GM23338 (cell line): ENCODE results near the gene TMEM179B.
"Not testable (repeated sequence)": the region's sequence is repeated elsewhere in the genome, so short reads cannot be mapped to it uniquely, and the experiment has no call there.

ENCODE experiments used
- EZH2 ChIP-seq: fragments of 200-600 bp; sonication (generic); IDR thresholded peaks from one replicate; pipeline ENCODE4 v1.8.0; 2017; ENCODE audit warnings: antibody characterized with exemption, mild to moderate bottlenecking, low read depth; ENCODE audit not compliant: unreplicated experiment
- EZH2phosphoT487 ChIP-seq: fragments of 200-600 bp; sonication (generic); IDR thresholded peaks from one replicate; pipeline ENCODE4 v1.8.1; 2018; ENCODE audit warnings: antibody characterized with exemption; ENCODE audit not compliant: unreplicated experiment
- JUNB ChIP-seq: IDR thresholded peaks from one replicate; pipeline ENCODE4 v1.6.1; 2016; ENCODE audit warnings: antibody characterized with exemption; ENCODE audit not compliant: unreplicated experiment
- NANOG ChIP-seq: IDR thresholded peaks from 2 replicates; pipeline ENCODE4 v1.6.1; 2016; ENCODE audit warnings: antibody characterized with exemption, borderline replicate concordance
- POLR2AphosphoS5 ChIP-seq: IDR thresholded peaks from 2 replicates; pipeline ENCODE4 v1.6.1; 2016; ENCODE audit warnings: antibody characterized with exemption, low read depth
- ZNF462 ChIP-seq: fragments of 250-450 bp; sonication (Bioruptor Pico); IDR thresholded peaks from 2 replicates; pipeline ENCODE4 v1.5.0; 2020; ENCODE audit warnings: mild to moderate bottlenecking, moderate library complexity
- TF ChIP-seq, protein P1 (sequence below), 2 experiments: fragments of 200-600 bp in 1 of 2; sonication (generic) in 1 of 2; conservative IDR thresholded peaks; 2 replicates each; pipeline versions ENCODE4 v1.5.1 to v1.6.1; 2016 to 2017; ENCODE audit warnings: antibody characterized with exemption in 2 of 2, low read depth in 2 of 2, mild to moderate bottlenecking in 2 of 2, moderate library complexity in 1 of 2
- TF ChIP-seq, protein P2 (sequence below): IDR thresholded peaks from one replicate; pipeline ENCODE4 v1.6.1; 2018; ENCODE audit warnings: antibody characterized with exemption; ENCODE audit not compliant: unreplicated experiment

DNA sequence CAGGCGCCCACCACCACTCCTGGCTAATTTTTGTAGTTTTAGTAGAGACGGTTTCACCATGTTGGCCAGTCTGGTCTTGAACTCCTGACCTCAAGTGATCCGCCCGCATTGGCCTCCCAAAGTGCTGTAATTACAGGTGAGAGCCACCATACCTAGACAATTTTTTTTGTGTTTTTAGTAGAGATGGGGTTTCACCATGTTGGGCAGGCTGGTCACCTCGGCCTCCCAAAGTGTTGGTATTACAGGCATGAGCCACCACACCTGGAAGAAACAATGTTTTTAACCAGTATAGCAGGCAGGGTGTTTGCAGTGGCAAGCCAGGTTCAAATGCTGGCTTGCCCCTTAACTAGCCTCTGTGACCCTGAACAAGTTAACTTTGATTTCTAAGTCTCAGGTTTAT lies 37.3 kb upstream of the TMEM179B start:
- TF ChIP-seq NANOG; POLR2AphosphoS5; EZH2; EZH2phosphoT487; JUNB; ZNF462 (CRISPR knock-in tag): not testable (repeated sequence)
- TF ChIP-seq, protein P1, sequence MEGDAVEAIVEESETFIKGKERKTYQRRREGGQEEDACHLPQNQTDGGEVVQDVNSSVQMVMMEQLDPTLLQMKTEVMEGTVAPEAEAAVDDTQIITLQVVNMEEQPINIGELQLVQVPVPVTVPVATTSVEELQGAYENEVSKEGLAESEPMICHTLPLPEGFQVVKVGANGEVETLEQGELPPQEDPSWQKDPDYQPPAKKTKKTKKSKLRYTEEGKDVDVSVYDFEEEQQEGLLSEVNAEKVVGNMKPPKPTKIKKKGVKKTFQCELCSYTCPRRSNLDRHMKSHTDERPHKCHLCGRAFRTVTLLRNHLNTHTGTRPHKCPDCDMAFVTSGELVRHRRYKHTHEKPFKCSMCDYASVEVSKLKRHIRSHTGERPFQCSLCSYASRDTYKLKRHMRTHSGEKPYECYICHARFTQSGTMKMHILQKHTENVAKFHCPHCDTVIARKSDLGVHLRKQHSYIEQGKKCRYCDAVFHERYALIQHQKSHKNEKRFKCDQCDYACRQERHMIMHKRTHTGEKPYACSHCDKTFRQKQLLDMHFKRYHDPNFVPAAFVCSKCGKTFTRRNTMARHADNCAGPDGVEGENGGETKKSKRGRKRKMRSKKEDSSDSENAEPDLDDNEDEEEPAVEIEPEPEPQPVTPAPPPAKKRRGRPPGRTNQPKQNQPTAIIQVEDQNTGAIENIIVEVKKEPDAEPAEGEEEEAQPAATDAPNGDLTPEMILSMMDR (conservative IDR thresholded peaks at IDR 0.05; ENCODE audit: low read depth in 2 of 2), result not testable (repeated sequence)
- TF ChIP-seq, protein P2, sequence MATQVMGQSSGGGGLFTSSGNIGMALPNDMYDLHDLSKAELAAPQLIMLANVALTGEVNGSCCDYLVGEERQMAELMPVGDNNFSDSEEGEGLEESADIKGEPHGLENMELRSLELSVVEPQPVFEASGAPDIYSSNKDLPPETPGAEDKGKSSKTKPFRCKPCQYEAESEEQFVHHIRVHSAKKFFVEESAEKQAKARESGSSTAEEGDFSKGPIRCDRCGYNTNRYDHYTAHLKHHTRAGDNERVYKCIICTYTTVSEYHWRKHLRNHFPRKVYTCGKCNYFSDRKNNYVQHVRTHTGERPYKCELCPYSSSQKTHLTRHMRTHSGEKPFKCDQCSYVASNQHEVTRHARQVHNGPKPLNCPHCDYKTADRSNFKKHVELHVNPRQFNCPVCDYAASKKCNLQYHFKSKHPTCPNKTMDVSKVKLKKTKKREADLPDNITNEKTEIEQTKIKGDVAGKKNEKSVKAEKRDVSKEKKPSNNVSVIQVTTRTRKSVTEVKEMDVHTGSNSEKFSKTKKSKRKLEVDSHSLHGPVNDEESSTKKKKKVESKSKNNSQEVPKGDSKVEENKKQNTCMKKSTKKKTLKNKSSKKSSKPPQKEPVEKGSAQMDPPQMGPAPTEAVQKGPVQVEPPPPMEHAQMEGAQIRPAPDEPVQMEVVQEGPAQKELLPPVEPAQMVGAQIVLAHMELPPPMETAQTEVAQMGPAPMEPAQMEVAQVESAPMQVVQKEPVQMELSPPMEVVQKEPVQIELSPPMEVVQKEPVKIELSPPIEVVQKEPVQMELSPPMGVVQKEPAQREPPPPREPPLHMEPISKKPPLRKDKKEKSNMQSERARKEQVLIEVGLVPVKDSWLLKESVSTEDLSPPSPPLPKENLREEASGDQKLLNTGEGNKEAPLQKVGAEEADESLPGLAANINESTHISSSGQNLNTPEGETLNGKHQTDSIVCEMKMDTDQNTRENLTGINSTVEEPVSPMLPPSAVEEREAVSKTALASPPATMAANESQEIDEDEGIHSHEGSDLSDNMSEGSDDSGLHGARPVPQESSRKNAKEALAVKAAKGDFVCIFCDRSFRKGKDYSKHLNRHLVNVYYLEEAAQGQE, result not testable (repeated sequence)
